ENCODE data around the gene MAP3K14.

The MAP3K14 gene

GRCh38 chr17:45235416-45236281 is 81.2 kb downstream of the MAP3K14 start:
- TF ChIP-seq RAD21 (IDR thresholded peaks at IDR 0.05; ENCODE audit: low read depth) (peak; percentile 62), EP300 (IDR thresholded peaks at IDR 0.05; ENCODE audit: borderline replicate concordance) (no peak)

GRCh38 chr17:45234641-45235415 is 82.0 kb downstream of the MAP3K14 start:
- peak; percentile 51 for TF ChIP-seq RAD21 (IDR thresholded peaks at IDR 0.05; ENCODE audit: low read depth)
- no peak for TF ChIP-seq ZBTB7A (IDR thresholded peaks at IDR 0.05; ENCODE audit: low read depth)

- TF ChIP-seq, protein P1, sequence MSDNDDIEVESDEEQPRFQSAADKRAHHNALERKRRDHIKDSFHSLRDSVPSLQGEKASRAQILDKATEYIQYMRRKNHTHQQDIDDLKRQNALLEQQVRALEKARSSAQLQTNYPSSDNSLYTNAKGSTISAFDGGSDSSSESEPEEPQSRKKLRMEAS (IDR thresholded peaks at IDR 0.05): no peak
- no peak for TF ChIP-seq EP300 (IDR thresholded peaks at IDR 0.05; ENCODE audit: borderline replicate concordance)
- TF ChIP-seq USF1 (IDR thresholded peaks at IDR 0.05): no peak
- no peak for TF ChIP-seq TCF12 (IDR thresholded peaks at IDR 0.05; ENCODE audit: low read depth)
- TF ChIP-seq YY1 (IDR thresholded peaks at IDR 0.05; ENCODE audit: low read depth): no peak
Measured at GRCh38 chr17:45233423-45233924, 83.3 kb downstream of the MAP3K14 start.

- no peak for TF ChIP-seq YY1 (IDR thresholded peaks at IDR 0.05; ENCODE audit: low read depth)
- TF ChIP-seq EGR1 (IDR thresholded peaks at IDR 0.05): no peak
- no peak for TF ChIP-seq USF1 (IDR thresholded peaks at IDR 0.05)
Measured at GRCh38 chr17:45232514-45233422, 84.1 kb downstream of the MAP3K14 start.

GRCh38 chr17:45231481-45232116 is 85.2 kb downstream of the MAP3K14 start:
- TF ChIP-seq EP300 (IDR thresholded peaks at IDR 0.05; ENCODE audit: borderline replicate concordance) (no peak), ZBTB7A (IDR thresholded peaks at IDR 0.05; ENCODE audit: low read depth) (0 out of 2 replicates have a peak, but pooled peaks have one; percentile 24), RAD21 (IDR thresholded peaks at IDR 0.05; ENCODE audit: low read depth) (peak; percentile 25; the same call in 1 of the 2 replicates)

DNA sequence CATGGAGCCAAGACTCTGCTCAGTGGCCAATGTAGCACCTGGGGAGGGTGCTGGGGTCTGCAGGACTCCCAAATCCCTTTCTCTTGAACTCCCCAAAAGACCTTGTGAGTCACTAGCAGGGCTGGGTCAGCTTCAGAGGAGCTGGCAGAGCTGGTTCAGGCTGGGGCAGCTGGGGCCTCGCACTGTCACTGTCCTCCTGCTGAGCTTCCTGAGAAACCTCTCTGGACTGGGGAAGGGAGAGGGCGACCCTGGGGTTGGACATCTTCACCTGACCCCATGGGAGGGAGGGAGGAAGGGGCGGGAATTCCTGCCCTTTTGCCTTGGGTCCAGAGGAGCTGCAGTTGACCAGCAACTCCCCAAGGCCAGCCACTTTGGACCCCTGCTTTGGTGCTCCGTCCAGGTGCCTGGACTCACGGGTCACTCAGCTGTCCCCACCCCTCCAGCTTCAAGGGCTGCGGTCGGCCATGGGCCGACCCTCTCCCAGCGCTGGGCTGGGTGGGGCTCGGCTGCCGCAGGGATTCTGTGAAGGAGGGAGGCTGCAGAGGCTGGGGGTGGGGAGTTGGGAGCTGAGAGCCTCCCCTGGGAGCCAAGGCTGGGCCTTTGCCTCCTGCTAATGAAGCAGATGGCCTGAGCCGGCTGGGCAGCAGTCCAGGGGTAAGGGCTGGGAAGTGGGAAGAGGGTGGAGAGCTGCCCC is 85.9 kb downstream of the MAP3K14 start:
- no peak for TF ChIP-seq TCF12 (IDR thresholded peaks at IDR 0.05; ENCODE audit: low read depth)
- TF ChIP-seq YY1 (IDR thresholded peaks at IDR 0.05; ENCODE audit: low read depth): no peak
- no peak for TF ChIP-seq CREB1 (IDR thresholded peaks at IDR 0.05; ENCODE audit: low read depth)
- no peak for TF ChIP-seq EGR1 (IDR thresholded peaks at IDR 0.05)
- TF ChIP-seq, protein P2, sequence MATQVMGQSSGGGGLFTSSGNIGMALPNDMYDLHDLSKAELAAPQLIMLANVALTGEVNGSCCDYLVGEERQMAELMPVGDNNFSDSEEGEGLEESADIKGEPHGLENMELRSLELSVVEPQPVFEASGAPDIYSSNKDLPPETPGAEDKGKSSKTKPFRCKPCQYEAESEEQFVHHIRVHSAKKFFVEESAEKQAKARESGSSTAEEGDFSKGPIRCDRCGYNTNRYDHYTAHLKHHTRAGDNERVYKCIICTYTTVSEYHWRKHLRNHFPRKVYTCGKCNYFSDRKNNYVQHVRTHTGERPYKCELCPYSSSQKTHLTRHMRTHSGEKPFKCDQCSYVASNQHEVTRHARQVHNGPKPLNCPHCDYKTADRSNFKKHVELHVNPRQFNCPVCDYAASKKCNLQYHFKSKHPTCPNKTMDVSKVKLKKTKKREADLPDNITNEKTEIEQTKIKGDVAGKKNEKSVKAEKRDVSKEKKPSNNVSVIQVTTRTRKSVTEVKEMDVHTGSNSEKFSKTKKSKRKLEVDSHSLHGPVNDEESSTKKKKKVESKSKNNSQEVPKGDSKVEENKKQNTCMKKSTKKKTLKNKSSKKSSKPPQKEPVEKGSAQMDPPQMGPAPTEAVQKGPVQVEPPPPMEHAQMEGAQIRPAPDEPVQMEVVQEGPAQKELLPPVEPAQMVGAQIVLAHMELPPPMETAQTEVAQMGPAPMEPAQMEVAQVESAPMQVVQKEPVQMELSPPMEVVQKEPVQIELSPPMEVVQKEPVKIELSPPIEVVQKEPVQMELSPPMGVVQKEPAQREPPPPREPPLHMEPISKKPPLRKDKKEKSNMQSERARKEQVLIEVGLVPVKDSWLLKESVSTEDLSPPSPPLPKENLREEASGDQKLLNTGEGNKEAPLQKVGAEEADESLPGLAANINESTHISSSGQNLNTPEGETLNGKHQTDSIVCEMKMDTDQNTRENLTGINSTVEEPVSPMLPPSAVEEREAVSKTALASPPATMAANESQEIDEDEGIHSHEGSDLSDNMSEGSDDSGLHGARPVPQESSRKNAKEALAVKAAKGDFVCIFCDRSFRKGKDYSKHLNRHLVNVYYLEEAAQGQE (IDR thresholded peaks at IDR 0.05; ENCODE audit: low read depth): no peak
- no peak for TF ChIP-seq TEAD4 (IDR thresholded peaks at IDR 0.05)
- TF ChIP-seq NFIC (IDR thresholded peaks at IDR 0.05): no peak
- TF ChIP-seq RAD21 (IDR thresholded peaks at IDR 0.05; ENCODE audit: low read depth): no peak
- no peak for TF ChIP-seq ZBTB7A (IDR thresholded peaks at IDR 0.05; ENCODE audit: low read depth)
- no peak for TF ChIP-seq EP300 (IDR thresholded peaks at IDR 0.05; ENCODE audit: borderline replicate concordance)
- TF ChIP-seq FOXM1 (IDR thresholded peaks at IDR 0.05; ENCODE audit: borderline replicate concordance, low read depth): no peak
- TF ChIP-seq USF1 (IDR thresholded peaks at IDR 0.05): no peak
- no peak for TF ChIP-seq CEBPB (IDR thresholded peaks at IDR 0.05)
- TF ChIP-seq, protein P1 (IDR thresholded peaks at IDR 0.05): no peak
- no peak for TF ChIP-seq TAF1 (IDR thresholded peaks at IDR 0.05; ENCODE audit: low read depth)

All from Ishikawa (cell line).